Choroid plexus epithelial cell (primary cell): Measurements from ENCODE around the gene SERTAD3.
"Not testable (repeated sequence)": the region's sequence is repeated elsewhere in the genome, so short reads cannot be mapped to it uniquely, and the experiment has no call there.

Source experiments
- DNase-seq: peaks from one replicate; pipeline ENCODE4 v3.0.0-alpha.2; 2010; ENCODE audit warnings: low read depth
- H3K4me3 ChIP-seq: 2 replicates; pipeline ENCODE4 v1.5.1; 2011; ENCODE audit warnings: low read depth, mild to moderate bottlenecking, control low read depth, low read length, moderate library complexity
- TF ChIP-seq, protein P1 (sequence below): conservative IDR thresholded peaks from 2 replicates; pipeline ENCODE4 v1.5.1; 2011; ENCODE audit warnings: low read depth, mild to moderate bottlenecking, control low read depth, inconsistent platforms, low read length, moderate library complexity

SERTAD3 gene

DNA sequence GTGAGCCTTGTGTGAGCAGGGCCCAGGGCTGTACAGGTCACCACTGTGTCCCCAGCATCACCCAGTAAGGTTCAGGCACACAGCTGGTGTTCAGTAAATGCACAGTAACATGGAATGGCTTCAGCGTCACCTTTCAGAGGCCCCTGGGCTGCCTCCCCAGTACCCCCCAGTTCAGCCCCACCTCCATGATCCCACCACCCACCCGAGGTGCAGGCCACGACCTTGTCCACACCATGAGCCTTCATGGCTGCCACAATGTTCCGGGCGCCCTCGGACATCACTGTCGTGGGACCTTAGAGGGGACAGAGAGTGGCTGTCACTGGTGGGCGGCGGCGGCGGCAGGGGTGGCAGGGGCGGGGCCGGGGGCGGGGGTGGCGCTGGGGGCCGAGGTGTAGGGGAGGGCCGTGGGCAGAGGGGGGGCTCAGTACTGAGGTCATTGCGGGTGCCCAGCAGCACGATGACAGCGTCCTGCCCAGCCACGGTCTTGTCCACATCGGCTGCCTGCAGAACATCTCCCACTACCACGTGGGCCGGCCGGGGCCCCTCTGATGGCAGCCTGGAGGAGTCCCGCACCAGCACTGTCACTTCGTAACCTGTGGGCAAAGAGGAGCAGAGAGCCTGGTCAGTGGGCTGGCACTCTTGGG is 13.9 kb upstream of the SERTAD3 start:
- H3K4me3 ChIP-seq = no peak overlapping the region
- no peak for DNase-seq
- TF ChIP-seq, protein P1, sequence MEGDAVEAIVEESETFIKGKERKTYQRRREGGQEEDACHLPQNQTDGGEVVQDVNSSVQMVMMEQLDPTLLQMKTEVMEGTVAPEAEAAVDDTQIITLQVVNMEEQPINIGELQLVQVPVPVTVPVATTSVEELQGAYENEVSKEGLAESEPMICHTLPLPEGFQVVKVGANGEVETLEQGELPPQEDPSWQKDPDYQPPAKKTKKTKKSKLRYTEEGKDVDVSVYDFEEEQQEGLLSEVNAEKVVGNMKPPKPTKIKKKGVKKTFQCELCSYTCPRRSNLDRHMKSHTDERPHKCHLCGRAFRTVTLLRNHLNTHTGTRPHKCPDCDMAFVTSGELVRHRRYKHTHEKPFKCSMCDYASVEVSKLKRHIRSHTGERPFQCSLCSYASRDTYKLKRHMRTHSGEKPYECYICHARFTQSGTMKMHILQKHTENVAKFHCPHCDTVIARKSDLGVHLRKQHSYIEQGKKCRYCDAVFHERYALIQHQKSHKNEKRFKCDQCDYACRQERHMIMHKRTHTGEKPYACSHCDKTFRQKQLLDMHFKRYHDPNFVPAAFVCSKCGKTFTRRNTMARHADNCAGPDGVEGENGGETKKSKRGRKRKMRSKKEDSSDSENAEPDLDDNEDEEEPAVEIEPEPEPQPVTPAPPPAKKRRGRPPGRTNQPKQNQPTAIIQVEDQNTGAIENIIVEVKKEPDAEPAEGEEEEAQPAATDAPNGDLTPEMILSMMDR = no peak

DNA sequence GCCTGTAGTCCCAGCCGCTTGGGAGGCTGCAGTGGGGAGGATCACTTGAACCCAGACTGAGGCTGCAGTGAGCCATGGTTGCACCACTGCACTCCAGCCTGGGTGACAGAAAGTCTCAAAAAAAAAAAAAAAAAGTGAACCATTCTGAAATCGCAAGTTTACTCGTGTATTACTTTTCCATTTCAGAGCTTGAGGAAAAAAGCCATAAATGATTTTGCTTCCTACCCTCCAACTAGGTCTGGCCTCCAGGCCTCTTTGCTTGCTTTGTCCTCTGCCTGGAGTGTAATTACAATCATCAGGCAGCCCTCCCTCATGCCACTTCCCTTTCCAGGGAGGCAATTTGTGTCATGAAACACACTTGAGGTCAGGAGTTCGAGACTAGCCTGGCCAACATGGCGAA is 12.9 kb upstream of the SERTAD3 start:
- H3K4me3 ChIP-seq = no peak overlapping the region
- no peak for DNase-seq
- TF ChIP-seq, protein P1 = no peak

DNA sequence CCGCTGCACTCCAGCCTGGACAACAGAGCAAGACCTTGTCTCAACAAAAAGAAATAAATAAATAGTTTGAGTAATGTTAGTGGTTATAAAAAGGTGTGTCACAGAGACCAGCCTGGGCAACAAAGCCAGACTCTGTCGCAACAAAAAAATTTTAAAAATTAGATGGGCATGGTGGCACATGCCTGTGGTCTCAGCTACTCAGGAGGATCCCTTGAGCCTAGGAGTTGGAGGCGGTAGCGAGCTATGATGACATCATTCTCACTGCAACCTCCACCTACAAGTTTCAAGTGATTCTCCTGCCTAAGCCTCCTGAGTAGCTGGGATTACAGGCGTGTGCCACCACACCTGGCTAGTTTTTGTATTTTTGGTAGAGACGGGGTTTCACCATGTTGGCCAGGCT is 9.8 kb upstream of the SERTAD3 start:
- H3K4me3 ChIP-seq, DNase-seq: not testable (repeated sequence)

DNA sequence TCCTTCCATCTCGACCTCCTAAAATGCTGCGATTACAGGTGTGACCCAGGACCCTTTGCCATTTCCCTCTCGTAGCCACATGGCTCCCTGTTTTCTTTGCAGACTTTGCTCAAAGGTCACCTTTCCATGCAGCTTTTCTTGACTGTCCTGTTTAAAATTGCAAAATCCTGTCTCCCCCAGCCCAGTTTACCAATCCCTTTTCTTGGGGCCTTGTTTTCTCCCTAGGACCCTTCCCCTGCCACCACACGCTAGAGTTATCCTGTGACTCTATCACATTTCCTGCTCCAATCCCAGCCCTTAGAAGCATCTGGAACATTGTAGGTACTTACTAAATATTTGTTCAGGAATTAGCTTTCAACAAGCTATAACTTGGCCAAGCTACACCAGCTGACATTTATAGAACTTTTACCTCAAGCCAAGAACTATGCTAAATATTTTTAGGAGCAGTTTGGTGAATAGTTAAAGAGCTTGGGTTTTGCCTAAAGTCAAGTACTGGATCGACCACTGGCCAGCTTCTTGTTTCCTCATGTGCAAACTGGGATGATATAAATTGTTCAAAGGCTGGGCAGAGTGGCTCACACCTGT is 9.1 kb upstream of the SERTAD3 start:
- no peak overlapping the region for H3K4me3 ChIP-seq
- TF ChIP-seq, protein P1 = no peak
- DNase-seq = no peak

DNA sequence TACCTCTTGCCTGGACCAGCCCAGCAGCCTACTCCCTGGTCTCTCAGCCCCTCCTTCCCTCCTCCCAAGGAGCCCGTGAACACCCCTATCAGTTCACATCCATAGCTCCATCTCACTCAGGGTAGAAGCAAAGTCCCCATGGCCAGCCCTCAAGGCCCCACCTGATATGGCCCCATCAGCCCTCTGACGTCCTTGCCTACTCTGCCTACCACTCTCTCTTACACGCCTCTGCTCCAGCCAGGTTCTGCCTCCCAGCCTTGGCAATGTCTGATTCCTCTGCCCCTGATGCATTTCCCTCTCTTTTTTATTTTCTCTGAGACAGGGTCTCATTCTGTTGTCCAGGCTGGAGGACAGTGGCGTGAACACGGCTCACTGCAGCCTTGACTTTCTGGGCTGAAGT is 7.9 kb upstream of the SERTAD3 start:
- H3K4me3 ChIP-seq = no peak overlapping the region
- TF ChIP-seq, protein P1 = no peak
- no peak for DNase-seq

DNA sequence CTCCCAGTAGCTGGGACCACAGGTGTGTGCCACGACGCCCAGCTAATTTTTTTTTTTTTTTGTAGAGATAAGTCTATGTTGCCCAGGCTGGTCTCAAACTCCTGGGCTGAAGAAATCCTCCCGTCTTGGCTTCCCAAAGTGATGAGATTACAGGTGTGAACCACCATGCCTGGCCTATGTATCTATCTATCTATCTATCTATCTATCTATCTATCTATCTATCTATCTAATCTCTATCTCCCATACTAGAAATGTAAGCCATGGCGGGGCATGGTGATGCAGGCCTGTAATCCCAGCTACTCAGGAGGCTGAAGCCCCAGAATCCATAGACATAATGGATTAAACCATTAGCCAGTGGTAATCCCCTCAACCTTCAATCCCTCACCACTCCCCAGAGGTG is 6.5 kb upstream of the SERTAD3 start:
- no peak for DNase-seq
- H3K4me3 ChIP-seq = no peak overlapping the region
- TF ChIP-seq, protein P1 = no peak

DNA sequence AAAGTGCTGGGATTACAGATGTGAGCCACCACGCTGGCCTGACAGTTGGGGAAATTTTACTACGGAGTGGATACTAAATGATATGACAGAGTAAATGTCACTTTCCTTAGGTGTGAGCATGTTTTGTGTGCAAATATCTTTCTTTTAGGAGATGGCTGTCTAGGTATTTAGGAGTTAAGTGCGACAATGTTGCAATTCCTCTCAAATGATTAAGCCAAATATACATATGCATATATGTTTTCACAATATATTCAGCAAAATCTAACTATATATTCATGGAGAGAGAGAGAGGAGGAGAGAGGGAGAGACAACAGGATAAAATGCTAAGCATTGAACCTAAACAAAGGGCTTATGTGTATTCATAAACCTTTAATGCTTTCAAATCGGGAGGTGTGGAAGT is 5.4 kb upstream of the SERTAD3 start:
- DNase-seq = no peak
- no peak overlapping the region for H3K4me3 ChIP-seq
- TF ChIP-seq, protein P1 = no peak
